ENCODE results near the gene TIGD6. TPM values are rescaled to one million over a fixed set of nuclear protein-coding genes. Genes with fewer than 3 reads are reported as not detected.
"Not testable (repeated sequence)": the region's sequence is repeated elsewhere in the genome, so short reads cannot be mapped to it uniquely, and the experiment has no call there.

TIGD6 gene
- total and polyA plus RNA-seq, 10 of the 15 experiments (the other 5 are each of a cell fraction or from before 2014, with no cell fraction given): 0.84 to 4.1 (median 2.7) TPM

DNA sequence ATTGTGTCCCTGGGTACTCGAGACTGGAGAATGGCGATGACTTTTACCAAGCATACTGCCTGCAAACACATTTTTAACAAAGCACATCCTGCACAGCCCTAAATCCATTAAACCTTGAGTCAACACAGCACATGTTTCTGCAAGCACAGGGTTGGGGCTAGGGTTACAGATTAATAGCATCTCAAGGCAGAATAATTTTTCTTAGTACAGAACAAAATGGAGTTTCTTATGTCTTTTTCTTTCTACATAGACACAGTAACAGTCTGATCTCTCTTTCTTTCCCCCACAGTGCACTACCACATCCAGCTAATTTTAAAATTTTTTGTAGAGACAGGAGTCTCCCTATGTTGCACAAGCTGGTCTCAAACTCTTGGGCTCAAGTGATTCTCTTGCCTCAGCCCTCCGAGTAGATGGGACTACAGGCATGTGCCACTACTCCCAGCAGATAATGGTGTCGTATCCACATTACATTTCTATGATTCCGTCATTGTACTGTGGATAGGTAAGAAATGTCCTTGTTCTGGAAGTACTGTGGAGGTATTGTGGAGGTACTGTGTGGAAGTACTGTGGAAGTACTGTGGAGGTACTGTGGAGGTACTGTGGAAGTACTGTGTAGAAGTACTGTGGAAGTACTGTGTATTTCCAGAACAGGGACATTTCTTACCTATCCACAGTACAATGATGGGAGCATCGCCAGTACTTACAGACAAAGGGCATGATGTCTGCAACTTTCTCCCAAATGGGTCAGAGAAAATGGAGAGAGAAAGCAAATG, 57.1 kb downstream of the TIGD6 start:
- H3K4me1 ChIP-seq (ENCODE audit: control insufficient read depth, insufficient read depth, low read length); ATAC-seq; H3K79me2 ChIP-seq (ENCODE audit: control insufficient read depth, insufficient read depth, low read length); in situ Hi-C loops (cut with MboI); FAIRE-seq; BruUV-seq (replicated peaks); H3K9ac ChIP-seq (ENCODE audit: control insufficient read depth, insufficient read depth, low read length); H3K36me3 ChIP-seq (ENCODE audit: control insufficient read depth in 2 of 2, insufficient read depth in 2 of 2, low read length in 1 of 2); H3K27me3 ChIP-seq (replicated peaks in 1 of 2; ENCODE audit: control insufficient read depth in 2 of 2, insufficient read depth in 2 of 2, low read length in 1 of 2); DNase-seq (ENCODE audit: low read depth, low spot score); H3K27ac ChIP-seq (ENCODE audit: control insufficient read depth, insufficient read depth); intact Hi-C loops (cut with micrococcal nuclease; ENCODE audit: unreplicated experiment); H3K9me3 ChIP-seq (replicated peaks; ENCODE audit: control insufficient read depth, insufficient read depth, low read length); H2AFZ ChIP-seq (ENCODE audit: control insufficient read depth, low read depth, low read length); RAD21 ChIA-PET (ENCODE audit: unreplicated experiment); H4K20me1 ChIP-seq (ENCODE audit: control insufficient read depth, insufficient read depth); POLR2A ChIA-PET; H3K4me2 ChIP-seq (ENCODE audit: control insufficient read depth, insufficient read depth); H3K4me3 ChIP-seq; SMC1A ChIA-PET (ENCODE audit: uncharacterized antibody, unreplicated experiment): not testable (repeated sequence)
- WGBS (ENCODE audit: insufficient coverage, insufficient replicate concordance, low lambda C conversion rate, missing lambda C conversion rate): 62% methylated on average over 6 of the region's 6 CpGs
- CTCF ChIA-PET: interaction anchor here (0.6 kb wide), 1 partner anchor 386 kb away, joined by 3 read pairs; no protein-coding TSS in a partner anchor

Other genes starting within 250 kb of the TIGD6 start
- gene PDE6A, start 55.9 kb downstream of the TIGD6 start, total RNA-seq (2014; rRNA removed): not detected in 2 replicates
- gene PDE6A, start 55.9 kb downstream of the TIGD6 start, total RNA-seq (2014; rRNA removed; fragmentation: Illumina TruSeq; extraction: Trizol): not detected in 2 replicates
- gene PDE6A, start 55.9 kb downstream of the TIGD6 start, total RNA-seq (2021): not detected in 2 replicates
- gene PDE6A, start 55.9 kb downstream of the TIGD6 start, polyA plus RNA-seq (2011; rRNA removed): not detected in 2 replicates
- not detected in 2 replicates for gene PDE6A, start 55.9 kb downstream of the TIGD6 start, polyA plus RNA-seq (2014; fragmentation: Illumina TruSeq; extraction: Trizol)
- not detected for gene PDE6A, start 55.9 kb downstream of the TIGD6 start, polyA plus RNA-seq (2014; fragmentation: Nextera tagmentation; extraction: Ambion mirVana)
- 0.03 TPM in 1 of 2 replicates, not detected in the other for gene PDE6A, start 55.9 kb downstream of the TIGD6 start, polyA plus RNA-seq (2014; rRNA removed)
- gene PDE6A, start 55.9 kb downstream of the TIGD6 start, polyA plus RNA-seq (2016; fragmentation: Nextera tagmentation; extraction: Ambion mirVana): under 1 TPM; 0.05 to 0.26 TPM
- 6.3 and 7.6 TPM in 2 replicates for gene SLC26A2, start 39.9 kb downstream of the TIGD6 start, total RNA-seq (2014; rRNA removed)
- gene SLC26A2, start 39.9 kb downstream of the TIGD6 start, total RNA-seq (2014; rRNA removed; fragmentation: Illumina TruSeq; extraction: Trizol): 5.8 and 6.4 TPM in 2 replicates
- gene SLC26A2, start 39.9 kb downstream of the TIGD6 start, total RNA-seq (2021): 5.7 and 6.1 TPM in 2 replicates
- gene SLC26A2, start 39.9 kb downstream of the TIGD6 start, polyA plus RNA-seq (2011; rRNA removed): 4.3 and 5.9 TPM in 2 replicates
- gene SLC26A2, start 39.9 kb downstream of the TIGD6 start, polyA plus RNA-seq (2014; fragmentation: Illumina TruSeq; extraction: Trizol): 5.0 and 6.5 TPM in 2 replicates
- 1 to 10 TPM; 1.7 to 1.9 TPM for gene SLC26A2, start 39.9 kb downstream of the TIGD6 start, polyA plus RNA-seq (2014; fragmentation: Nextera tagmentation; extraction: Ambion mirVana)
- 2.8 and 2.9 TPM in 2 replicates for gene SLC26A2, start 39.9 kb downstream of the TIGD6 start, polyA plus RNA-seq (2014; rRNA removed)
- 1 to 10 TPM; 3.4 to 4.2 TPM for gene SLC26A2, start 39.9 kb downstream of the TIGD6 start, polyA plus RNA-seq (2016; fragmentation: Nextera tagmentation; extraction: Ambion mirVana)
- 33.7 and 34.6 TPM in 2 replicates for gene HMGXB3, start 85 bp upstream of the TIGD6 start, total RNA-seq (2014; rRNA removed)
- gene HMGXB3, start 85 bp upstream of the TIGD6 start, total RNA-seq (2014; rRNA removed; fragmentation: Illumina TruSeq; extraction: Trizol): 25.4 and 26.2 TPM in 2 replicates
- 34.9 and 38.1 TPM in 2 replicates for gene HMGXB3, start 85 bp upstream of the TIGD6 start, total RNA-seq (2021)
- 37.6 and 42.2 TPM in 2 replicates for gene HMGXB3, start 85 bp upstream of the TIGD6 start, polyA plus RNA-seq (2011; rRNA removed)
- gene HMGXB3, start 85 bp upstream of the TIGD6 start, polyA plus RNA-seq (2014; fragmentation: Illumina TruSeq; extraction: Trizol): 28.6 and 30.8 TPM in 2 replicates
- gene HMGXB3, start 85 bp upstream of the TIGD6 start, polyA plus RNA-seq (2014; fragmentation: Nextera tagmentation; extraction: Ambion mirVana): 1 to 10 TPM in 1 of 2 experiments, under 1 TPM in 1; 1.00 to 1.8 TPM
- gene HMGXB3, start 85 bp upstream of the TIGD6 start, polyA plus RNA-seq (2014; rRNA removed): 39.3 and 40.1 TPM in 2 replicates
- gene HMGXB3, start 85 bp upstream of the TIGD6 start, polyA plus RNA-seq (2016; fragmentation: Nextera tagmentation; extraction: Ambion mirVana): 10 to 100 TPM; 16.8 to 18.4 TPM
- 2.0 and 2.4 TPM in 2 replicates for gene CSF1R, start 85.9 kb upstream of the TIGD6 start, total RNA-seq (2014; rRNA removed)
- 0.63 and 0.69 TPM in 2 replicates for gene CSF1R, start 85.9 kb upstream of the TIGD6 start, total RNA-seq (2014; rRNA removed; fragmentation: Illumina TruSeq; extraction: Trizol)
- gene CSF1R, start 85.9 kb upstream of the TIGD6 start, total RNA-seq (2021): 3.6 and 4.4 TPM in 2 replicates
- 0.73 and 1.7 TPM in 2 replicates for gene CSF1R, start 85.9 kb upstream of the TIGD6 start, polyA plus RNA-seq (2011; rRNA removed)
- 0.97 and 2.3 TPM in 2 replicates for gene CSF1R, start 85.9 kb upstream of the TIGD6 start, polyA plus RNA-seq (2014; fragmentation: Illumina TruSeq; extraction: Trizol)
- gene CSF1R, start 85.9 kb upstream of the TIGD6 start, polyA plus RNA-seq (2014; fragmentation: Nextera tagmentation; extraction: Ambion mirVana): under 1 TPM; 0.35 to 0.38 TPM
- gene CSF1R, start 85.9 kb upstream of the TIGD6 start, polyA plus RNA-seq (2014; rRNA removed): 2.8 and 3.2 TPM in 2 replicates
- under 1 TPM; 0.47 to 0.79 TPM for gene CSF1R, start 85.9 kb upstream of the TIGD6 start, polyA plus RNA-seq (2016; fragmentation: Nextera tagmentation; extraction: Ambion mirVana)
- gene PDGFRB, start 155.2 kb upstream of the TIGD6 start, total RNA-seq (2014; rRNA removed): 1.8 and 3.0 TPM in 2 replicates
- gene PDGFRB, start 155.2 kb upstream of the TIGD6 start, total RNA-seq (2014; rRNA removed; fragmentation: Illumina TruSeq; extraction: Trizol): 1.2 and 1.4 TPM in 2 replicates
- 2.2 and 3.3 TPM in 2 replicates for gene PDGFRB, start 155.2 kb upstream of the TIGD6 start, total RNA-seq (2021)
- gene PDGFRB, start 155.2 kb upstream of the TIGD6 start, polyA plus RNA-seq (2011; rRNA removed): 0.64 and 0.65 TPM in 2 replicates
- gene PDGFRB, start 155.2 kb upstream of the TIGD6 start, polyA plus RNA-seq (2014; fragmentation: Illumina TruSeq; extraction: Trizol): 0.41 and 0.90 TPM in 2 replicates
- gene PDGFRB, start 155.2 kb upstream of the TIGD6 start, polyA plus RNA-seq (2014; fragmentation: Nextera tagmentation; extraction: Ambion mirVana): under 1 TPM; 0.02 to 0.16 TPM
- 0.94 and 2.1 TPM in 2 replicates for gene PDGFRB, start 155.2 kb upstream of the TIGD6 start, polyA plus RNA-seq (2014; rRNA removed)
- 1 to 10 TPM; 1.5 to 1.7 TPM for gene PDGFRB, start 155.2 kb upstream of the TIGD6 start, polyA plus RNA-seq (2016; fragmentation: Nextera tagmentation; extraction: Ambion mirVana)
- gene CDX1, start 166.1 kb upstream of the TIGD6 start, total RNA-seq (2014; rRNA removed): not detected in 2 replicates
- not detected in 2 replicates for gene CDX1, start 166.1 kb upstream of the TIGD6 start, total RNA-seq (2014; rRNA removed; fragmentation: Illumina TruSeq; extraction: Trizol)
- gene CDX1, start 166.1 kb upstream of the TIGD6 start, total RNA-seq (2021): not detected in 2 replicates
- gene CDX1, start 166.1 kb upstream of the TIGD6 start, polyA plus RNA-seq (2011; rRNA removed): not detected in 2 replicates
- not detected in 2 replicates for gene CDX1, start 166.1 kb upstream of the TIGD6 start, polyA plus RNA-seq (2014; fragmentation: Illumina TruSeq; extraction: Trizol)
- gene CDX1, start 166.1 kb upstream of the TIGD6 start, polyA plus RNA-seq (2014; fragmentation: Nextera tagmentation; extraction: Ambion mirVana): not detected
- gene CDX1, start 166.1 kb upstream of the TIGD6 start, polyA plus RNA-seq (2014; rRNA removed): not detected in 2 replicates
- gene CDX1, start 166.1 kb upstream of the TIGD6 start, polyA plus RNA-seq (2016; fragmentation: Nextera tagmentation; extraction: Ambion mirVana): not detected
- gene SLC6A7, start 189.4 kb upstream of the TIGD6 start, total RNA-seq (2014; rRNA removed): 0.06 and 0.11 TPM in 2 replicates
- 0.05 TPM in 1 of 2 replicates, not detected in the other for gene SLC6A7, start 189.4 kb upstream of the TIGD6 start, total RNA-seq (2014; rRNA removed; fragmentation: Illumina TruSeq; extraction: Trizol)
- gene SLC6A7, start 189.4 kb upstream of the TIGD6 start, total RNA-seq (2021): 0.08 TPM in 1 of 2 replicates, not detected in the other
- not detected in 2 replicates for gene SLC6A7, start 189.4 kb upstream of the TIGD6 start, polyA plus RNA-seq (2011; rRNA removed)
- 0.01 TPM in 1 of 2 replicates, not detected in the other for gene SLC6A7, start 189.4 kb upstream of the TIGD6 start, polyA plus RNA-seq (2014; fragmentation: Illumina TruSeq; extraction: Trizol)
- not detected for gene SLC6A7, start 189.4 kb upstream of the TIGD6 start, polyA plus RNA-seq (2014; fragmentation: Nextera tagmentation; extraction: Ambion mirVana)
- gene SLC6A7, start 189.4 kb upstream of the TIGD6 start, polyA plus RNA-seq (2014; rRNA removed): 0.04 TPM in 1 of 2 replicates, not detected in the other
- gene SLC6A7, start 189.4 kb upstream of the TIGD6 start, polyA plus RNA-seq (2016; fragmentation: Nextera tagmentation; extraction: Ambion mirVana): under 1 TPM in 1 of 2 experiments, not detected in 1; 0.15 TPM

Data from GM12878 (cell line).